ENCODE data around the gene GIGYF2. TPM values are rescaled to one million over a fixed set of nuclear protein-coding genes. Genes with fewer than 3 reads are reported as not detected.

The GIGYF2 gene
- polyA plus RNA-seq, 1 of the 3 experiments (the other 2 are of a cell fraction) = 12.8 TPM

GRCh38 chr2:232658217-232658785 lies 38.8 kb upstream of the GIGYF2 start:
- no peak for DNase-seq
- ChIA-PET POLR2A (no interaction called here), CTCF (no interaction called here)
- H3K36me3 ChIP-seq (replicated peaks in 1 of 2; ENCODE audit: control insufficient read depth in 1 of 2, insufficient read depth in 2 of 2, low read length in 1 of 2) = no peaks in the 10 kb centered on the region
- no peak overlapping the region for H3K27ac ChIP-seq (ENCODE audit: low read depth in 2 of 2, low read length in 1 of 2)
- H2AFZ ChIP-seq (ENCODE audit: low read depth) = no peak overlapping the region
- H3K4me3 ChIP-seq (ENCODE audit: low read depth in 2 of 2, low read length in 1 of 2) = no peak overlapping the region
- H3F3A ChIP-seq (replicated peaks; ENCODE audit: insufficient read depth) = no peaks in the 10 kb centered on the region
- no peak overlapping the region for H3K4me2 ChIP-seq
- no peaks in the 10 kb centered on the region for H3K9me3 ChIP-seq
- no peaks in the 10 kb centered on the region for H4K20me1 ChIP-seq (ENCODE audit: insufficient read depth)
- no peaks in the 10 kb centered on the region for H3K27me3 ChIP-seq (ENCODE audit: insufficient read depth)
- TF ChIP-seq, protein P1, sequence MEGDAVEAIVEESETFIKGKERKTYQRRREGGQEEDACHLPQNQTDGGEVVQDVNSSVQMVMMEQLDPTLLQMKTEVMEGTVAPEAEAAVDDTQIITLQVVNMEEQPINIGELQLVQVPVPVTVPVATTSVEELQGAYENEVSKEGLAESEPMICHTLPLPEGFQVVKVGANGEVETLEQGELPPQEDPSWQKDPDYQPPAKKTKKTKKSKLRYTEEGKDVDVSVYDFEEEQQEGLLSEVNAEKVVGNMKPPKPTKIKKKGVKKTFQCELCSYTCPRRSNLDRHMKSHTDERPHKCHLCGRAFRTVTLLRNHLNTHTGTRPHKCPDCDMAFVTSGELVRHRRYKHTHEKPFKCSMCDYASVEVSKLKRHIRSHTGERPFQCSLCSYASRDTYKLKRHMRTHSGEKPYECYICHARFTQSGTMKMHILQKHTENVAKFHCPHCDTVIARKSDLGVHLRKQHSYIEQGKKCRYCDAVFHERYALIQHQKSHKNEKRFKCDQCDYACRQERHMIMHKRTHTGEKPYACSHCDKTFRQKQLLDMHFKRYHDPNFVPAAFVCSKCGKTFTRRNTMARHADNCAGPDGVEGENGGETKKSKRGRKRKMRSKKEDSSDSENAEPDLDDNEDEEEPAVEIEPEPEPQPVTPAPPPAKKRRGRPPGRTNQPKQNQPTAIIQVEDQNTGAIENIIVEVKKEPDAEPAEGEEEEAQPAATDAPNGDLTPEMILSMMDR (IDR thresholded peaks at IDR 0.05) = peak; percentile 13
- TF ChIP-seq IRF3 (IDR thresholded peaks at IDR 0.05; ENCODE audit: low read depth, low read length) = no peak
- no peaks in the 10 kb centered on the region for H3K9me2 ChIP-seq
- 47% methylated on average over 7 of the region's 7 CpGs for WGBS (ENCODE audit: low lambda C conversion rate)
- no peaks in the 10 kb centered on the region for H3K4me1 ChIP-seq (ENCODE audit: control insufficient read depth in 1 of 2, insufficient read depth in 2 of 2, low read depth in 1 of 2, low read length in 1 of 2)
- H3K79me2 ChIP-seq (ENCODE audit: insufficient read depth) = no peaks in the 10 kb centered on the region
- H3K9ac ChIP-seq = no peak overlapping the region

DNA sequence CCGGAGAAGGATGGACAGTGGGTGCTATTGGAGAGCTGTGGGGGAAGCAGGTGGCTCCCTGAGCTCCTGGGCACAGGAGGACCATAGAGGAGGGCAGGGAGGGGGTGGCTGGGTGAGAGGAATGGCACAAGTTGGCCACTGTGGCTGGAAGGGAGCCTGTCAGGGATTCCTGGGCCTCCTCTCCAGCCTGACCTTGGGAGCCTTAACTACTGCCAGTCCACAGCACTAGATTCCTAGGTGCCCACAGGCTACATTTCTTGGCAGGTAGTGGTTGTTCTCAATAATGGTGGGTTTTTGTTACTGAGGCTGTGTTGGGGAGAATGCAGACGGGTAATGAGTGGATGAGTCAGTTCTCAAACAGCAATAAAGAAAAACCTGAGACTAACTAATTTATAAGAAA lies 37.8 kb upstream of the GIGYF2 start:
- Histone ChIP-seq H3K27me3 (ENCODE audit: insufficient read depth) (no peaks in the 10 kb centered on the region), H3K9me3 (no peaks in the 10 kb centered on the region), H3K79me2 (ENCODE audit: insufficient read depth) (no peaks in the 10 kb centered on the region), H3K27ac (ENCODE audit: low read depth in 2 of 2, low read length in 1 of 2) (no peak overlapping the region), H3K4me1 (ENCODE audit: control insufficient read depth in 1 of 2, insufficient read depth in 2 of 2, low read depth in 1 of 2, low read length in 1 of 2) (no peaks in the 10 kb centered on the region), H3K9ac (no peak overlapping the region), H2AFZ (ENCODE audit: low read depth) (no peak overlapping the region), H3F3A (replicated peaks; ENCODE audit: insufficient read depth) (no peaks in the 10 kb centered on the region), H3K9me2 (no peaks in the 10 kb centered on the region), H3K4me2 (no peak overlapping the region), H4K20me1 (ENCODE audit: insufficient read depth) (no peaks in the 10 kb centered on the region), H3K36me3 (replicated peaks in 1 of 2; ENCODE audit: control insufficient read depth in 1 of 2, insufficient read depth in 2 of 2, low read length in 1 of 2) (no peaks in the 10 kb centered on the region), H3K4me3 (ENCODE audit: low read depth in 2 of 2, low read length in 1 of 2) (no peak overlapping the region)
- no peak for DNase-seq
- CTCF ChIA-PET = interaction anchor here (1.1 kb wide), 1 partner anchor 48 kb away, joined by 3 read pairs; no protein-coding TSS in a partner anchor
- WGBS (ENCODE audit: low lambda C conversion rate) = 78% methylated on average over 2 of the region's 2 CpGs
- POLR2A ChIA-PET = no interaction called here
- TF ChIP-seq, protein P1 (IDR thresholded peaks at IDR 0.05) = no peak
- TF ChIP-seq, protein P2, sequence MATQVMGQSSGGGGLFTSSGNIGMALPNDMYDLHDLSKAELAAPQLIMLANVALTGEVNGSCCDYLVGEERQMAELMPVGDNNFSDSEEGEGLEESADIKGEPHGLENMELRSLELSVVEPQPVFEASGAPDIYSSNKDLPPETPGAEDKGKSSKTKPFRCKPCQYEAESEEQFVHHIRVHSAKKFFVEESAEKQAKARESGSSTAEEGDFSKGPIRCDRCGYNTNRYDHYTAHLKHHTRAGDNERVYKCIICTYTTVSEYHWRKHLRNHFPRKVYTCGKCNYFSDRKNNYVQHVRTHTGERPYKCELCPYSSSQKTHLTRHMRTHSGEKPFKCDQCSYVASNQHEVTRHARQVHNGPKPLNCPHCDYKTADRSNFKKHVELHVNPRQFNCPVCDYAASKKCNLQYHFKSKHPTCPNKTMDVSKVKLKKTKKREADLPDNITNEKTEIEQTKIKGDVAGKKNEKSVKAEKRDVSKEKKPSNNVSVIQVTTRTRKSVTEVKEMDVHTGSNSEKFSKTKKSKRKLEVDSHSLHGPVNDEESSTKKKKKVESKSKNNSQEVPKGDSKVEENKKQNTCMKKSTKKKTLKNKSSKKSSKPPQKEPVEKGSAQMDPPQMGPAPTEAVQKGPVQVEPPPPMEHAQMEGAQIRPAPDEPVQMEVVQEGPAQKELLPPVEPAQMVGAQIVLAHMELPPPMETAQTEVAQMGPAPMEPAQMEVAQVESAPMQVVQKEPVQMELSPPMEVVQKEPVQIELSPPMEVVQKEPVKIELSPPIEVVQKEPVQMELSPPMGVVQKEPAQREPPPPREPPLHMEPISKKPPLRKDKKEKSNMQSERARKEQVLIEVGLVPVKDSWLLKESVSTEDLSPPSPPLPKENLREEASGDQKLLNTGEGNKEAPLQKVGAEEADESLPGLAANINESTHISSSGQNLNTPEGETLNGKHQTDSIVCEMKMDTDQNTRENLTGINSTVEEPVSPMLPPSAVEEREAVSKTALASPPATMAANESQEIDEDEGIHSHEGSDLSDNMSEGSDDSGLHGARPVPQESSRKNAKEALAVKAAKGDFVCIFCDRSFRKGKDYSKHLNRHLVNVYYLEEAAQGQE (IDR thresholded peaks at IDR 0.05; ENCODE audit: low read depth, low read length) = no peak
- no peak for TF ChIP-seq YY1 (IDR thresholded peaks at IDR 0.05; ENCODE audit: low read depth)
- no peak for TF ChIP-seq GATA2 (CRISPR knock-in tag; IDR thresholded peaks at IDR 0.05)
- TF ChIP-seq ZBTB33 (IDR thresholded peaks at IDR 0.05; ENCODE audit: borderline replicate concordance, low read depth) = no peak
- no peak for TF ChIP-seq SIN3A (IDR thresholded peaks at IDR 0.05; ENCODE audit: borderline replicate concordance, low read depth, low read length)
- no peak for TF ChIP-seq ELF1 (IDR thresholded peaks at IDR 0.05)
- no peak for TF ChIP-seq FOXJ3 (CRISPR knock-in tag; IDR thresholded peaks at IDR 0.05)
- no peak for TF ChIP-seq JUND (IDR thresholded peaks at IDR 0.05)
- no peak for TF ChIP-seq RFX5 (IDR thresholded peaks at IDR 0.05; ENCODE audit: low read length)
- TF ChIP-seq CHD2 (IDR thresholded peaks at IDR 0.05; ENCODE audit: low read length, partially characterized antibody) = no peak
- no peak for TF ChIP-seq TCF12 (IDR thresholded peaks at IDR 0.05)
- no peak for TF ChIP-seq EZH2phosphoT487 (IDR thresholded peaks at IDR 0.05; ENCODE audit: borderline replicate concordance, low read depth)
- no peak for TF ChIP-seq POLR2AphosphoS5 (IDR thresholded peaks at IDR 0.05; ENCODE audit: low read depth, low read length)
- TF ChIP-seq MXI1 (IDR thresholded peaks at IDR 0.05; ENCODE audit: low read depth, low read length) = no peak
- no peak for TF ChIP-seq FOSL2 (IDR thresholded peaks at IDR 0.05; ENCODE audit: borderline replicate concordance, low read depth)
